Natural killer cell (primary cell): ENCODE data around the gene RIMS3. TPM values are rescaled to one million over a fixed set of nuclear protein-coding genes. Genes with fewer than 3 reads are reported as not detected.

Experiments used
- ATAC-seq, 3 donors: fragments of 150-1000 bp in 2 of 3; fragments of 200-7000 bp in 1 of 3; cut with Tn5 transposase; 1 replicate in 1 of 3; 2 replicates in 2 of 3; pipeline ENCODE4 v1.10.0; 2021; ENCODE audit warnings: mild to moderate bottlenecking in 2 of 3, moderate library complexity in 2 of 3
- DNase-seq, 2 donors: peaks; one replicate each; pipeline versions ENCODE4 v3.0.0 to v3.0.0-alpha.2; 2013 to 2021; ENCODE audit warnings: mixed read lengths in 1 of 2
- H3K27ac ChIP-seq: one replicate; pipeline ENCODE4 v1.5.1; 2013; ENCODE audit warnings: mild to moderate bottlenecking, low read length
- H3K27me3 ChIP-seq: one replicate; pipeline ENCODE4 v1.6.1; 2013; ENCODE audit warnings: low read length; ENCODE audit not compliant: control insufficient read depth, insufficient read depth
- H3K36me3 ChIP-seq: one replicate; pipeline ENCODE4 v1.6.1; 2013; ENCODE audit warnings: low read length; ENCODE audit not compliant: control insufficient read depth, insufficient read depth
- H3K4me1 ChIP-seq: one replicate; pipeline ENCODE4 v1.6.1; 2013; ENCODE audit warnings: low read length; ENCODE audit not compliant: control insufficient read depth, insufficient read depth
- H3K4me3 ChIP-seq: one replicate; pipeline ENCODE4 v1.5.1; 2013; ENCODE audit warnings: low read length
- H3K9me3 ChIP-seq: one replicate; pipeline ENCODE4 v1.6.1; 2013; ENCODE audit warnings: low read length; ENCODE audit not compliant: control insufficient read depth, insufficient read depth
- H3K27ac Mint-ChIP-seq, 2 donors: one replicate each; pipeline ENCODE4 v1.8.0; 2022; ENCODE audit warnings: mild to moderate bottlenecking in 2 of 2, mixed read lengths in 2 of 2, moderate library complexity in 1 of 2
- H3K27me3 Mint-ChIP-seq, 2 donors: one replicate each; pipeline ENCODE4 v1.8.0; 2022; ENCODE audit warnings: low read depth in 2 of 2, mixed read lengths in 2 of 2
- H3K36me3 Mint-ChIP-seq: one replicate; pipeline ENCODE4 v1.8.0; 2022; ENCODE audit warnings: mixed read lengths
- H3K4me1 Mint-ChIP-seq, 2 donors: one replicate each; pipeline ENCODE4 v1.8.0; 2022; ENCODE audit warnings: mixed read lengths in 2 of 2
- H3K4me3 Mint-ChIP-seq: one replicate; pipeline ENCODE4 v1.8.0; 2022; ENCODE audit warnings: mild to moderate bottlenecking, moderate library complexity, mixed read lengths
- H3K9me3 Mint-ChIP-seq, 2 donors: one replicate each; pipeline ENCODE4 v1.8.0; 2022; ENCODE audit warnings: mixed read lengths in 2 of 2
- WGBS: methylation state at CpG from one replicate; pipeline ENCODE4 v1.1.7; 2013; ENCODE audit warnings: missing lambda C conversion rate; ENCODE audit not compliant: insufficient coverage; 5-methylcytosine and 5-hydroxymethylcytosine counted together
- intact Hi-C: fragments of 100-400 bp; cut with micrococcal nuclease; formaldehyde crosslinking; loops from one replicate; pipeline ENCODE4 v1.14.2; 2022
- total RNA-seq, 4 donors: library from RNA; stranded (reverse); fragments of 120-200 nt in 1 of 4; gene quantifications; one replicate each; pipeline versions ENCODE4 v1.2.3 to v1.2.4, GENCODE V29; 2013 to 2022
- TF ChIP-seq, protein P1 (sequence below): fragments of 200-600 bp; IDR thresholded peaks from one replicate; pipeline ENCODE4 v1.8.0; 2022; ENCODE audit warnings: antibody characterized with exemption

The RIMS3 gene
- total RNA-seq, 3 donors from 2014 or later (not counting 1 experiment from before 2014, with no cell fraction given), result 0.56 to 2.1 (median 1.1) TPM

GRCh38 chr1:40690771-40691537 is 25.5 kb upstream of the RIMS3 start:
- intact Hi-C loops, result loop anchor here (2.0 kb wide), 1 partner anchor 22 kb away; no protein-coding TSS in a partner anchor
- Histone ChIP-seq H3K27me3 (no peaks in the 10 kb centered on the region), H3K36me3 (no peaks in the 10 kb centered on the region), H3K27ac (peak overlapping the region; percentile 99), H3K9me3 (no peaks in the 10 kb centered on the region), H3K4me1 (peaks cover 14% of the 10 kb centered on the region), H3K4me3 (peak overlapping the region; percentile 98)
- peak in 1 of 2 donors; percentile 45 for DNase-seq
- H3K36me3 Mint-ChIP-seq, result no peaks in the 10 kb centered on the region
- H3K27ac Mint-ChIP-seq, result peak overlapping the region; percentile 96 to 98
- H3K9me3 Mint-ChIP-seq, result no peaks in the 10 kb centered on the region
- peak overlapping the region; percentile 99 for H3K4me3 Mint-ChIP-seq
- peaks cover 52 to 53% of the 10 kb centered on the region in 2 donors for H3K4me1 Mint-ChIP-seq
- peak in 1 of 3 donors; percentile 6 for ATAC-seq
- WGBS, result 26% methylated on average over 17 of the region's 18 CpGs
- TF ChIP-seq, protein P1, sequence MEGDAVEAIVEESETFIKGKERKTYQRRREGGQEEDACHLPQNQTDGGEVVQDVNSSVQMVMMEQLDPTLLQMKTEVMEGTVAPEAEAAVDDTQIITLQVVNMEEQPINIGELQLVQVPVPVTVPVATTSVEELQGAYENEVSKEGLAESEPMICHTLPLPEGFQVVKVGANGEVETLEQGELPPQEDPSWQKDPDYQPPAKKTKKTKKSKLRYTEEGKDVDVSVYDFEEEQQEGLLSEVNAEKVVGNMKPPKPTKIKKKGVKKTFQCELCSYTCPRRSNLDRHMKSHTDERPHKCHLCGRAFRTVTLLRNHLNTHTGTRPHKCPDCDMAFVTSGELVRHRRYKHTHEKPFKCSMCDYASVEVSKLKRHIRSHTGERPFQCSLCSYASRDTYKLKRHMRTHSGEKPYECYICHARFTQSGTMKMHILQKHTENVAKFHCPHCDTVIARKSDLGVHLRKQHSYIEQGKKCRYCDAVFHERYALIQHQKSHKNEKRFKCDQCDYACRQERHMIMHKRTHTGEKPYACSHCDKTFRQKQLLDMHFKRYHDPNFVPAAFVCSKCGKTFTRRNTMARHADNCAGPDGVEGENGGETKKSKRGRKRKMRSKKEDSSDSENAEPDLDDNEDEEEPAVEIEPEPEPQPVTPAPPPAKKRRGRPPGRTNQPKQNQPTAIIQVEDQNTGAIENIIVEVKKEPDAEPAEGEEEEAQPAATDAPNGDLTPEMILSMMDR, result no peak
- no peaks in the 10 kb centered on the region for H3K27me3 Mint-ChIP-seq

DNA sequence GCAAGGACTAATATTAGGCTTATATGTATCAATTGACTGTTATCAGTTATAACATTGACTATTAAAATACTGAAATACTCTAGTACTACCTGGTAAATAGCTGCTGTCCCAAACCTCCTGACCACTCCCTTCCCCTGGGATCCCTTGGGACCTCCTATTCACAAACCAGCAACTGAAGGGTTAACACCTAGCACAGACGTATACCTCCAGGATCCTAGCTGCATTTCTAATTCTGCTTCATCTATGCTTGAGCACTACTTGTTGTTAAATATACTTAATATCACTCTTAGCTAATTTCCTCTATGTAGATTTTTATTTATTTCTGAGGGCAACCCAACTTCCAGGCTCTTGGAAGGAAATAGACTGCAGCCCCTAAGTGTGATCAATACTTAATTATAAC is 24.3 kb upstream of the RIMS3 start:
- 89% methylated on average over 1 of the region's 1 CpG for WGBS
- peaks cover 10% of the 10 kb centered on the region for H3K4me1 ChIP-seq
- no peak overlapping the region for H3K27ac ChIP-seq
- Mint-ChIP-seq H3K4me1 (peaks cover 49% of the 10 kb centered on the region in 2 donors), H3K27me3 (no peaks in the 10 kb centered on the region), H3K36me3 (no peaks in the 10 kb centered on the region), H3K9me3 (no peaks in the 10 kb centered on the region), H3K4me3 (no peak overlapping the region), H3K27ac (peak overlapping the region; percentile 8 to 96)
- H3K36me3 ChIP-seq, result no peaks in the 10 kb centered on the region
- no peak overlapping the region for H3K4me3 ChIP-seq
- ATAC-seq (no peak), DNase-seq (no peak)
- no peaks in the 10 kb centered on the region for H3K27me3 ChIP-seq
- intact Hi-C loops, result loop anchor here (2.0 kb wide), 1 partner anchor 21 kb away; no protein-coding TSS in a partner anchor
- TF ChIP-seq, protein P1, result no peak
- no peaks in the 10 kb centered on the region for H3K9me3 ChIP-seq

GRCh38 chr1:40687661-40688060 is 22.2 kb upstream of the RIMS3 start:
- Histone ChIP-seq H3K27ac (no peak overlapping the region), H3K27me3 (no peaks in the 10 kb centered on the region), H3K4me1 (peaks cover 8% of the 10 kb centered on the region), H3K4me3 (no peak overlapping the region), H3K36me3 (no peaks in the 10 kb centered on the region), H3K9me3 (no peaks in the 10 kb centered on the region)
- intact Hi-C loops, result no loop called here
- Mint-ChIP-seq H3K9me3 (no peaks in the 10 kb centered on the region), H3K4me1 (peaks cover 28 to 31% of the 10 kb centered on the region in 2 donors), H3K27ac (no peak overlapping the region), H3K27me3 (no peaks in the 10 kb centered on the region), H3K36me3 (no peaks in the 10 kb centered on the region), H3K4me3 (no peak overlapping the region)
- 96% methylated on average over 6 of the region's 6 CpGs for WGBS
- no peak for DNase-seq
- TF ChIP-seq, protein P1, result no peak
- ATAC-seq, result no peak
